HG03175 (cell line): ENCODE measurements around the gene SFT2D2.

Experiments
- ATAC-seq: cut with Tn5 transposase; IDR thresholded peaks from one replicate; pipeline ENCODE4 v1.9.1; 2021; ENCODE audit warnings: mild to moderate bottlenecking, moderate library complexity; ENCODE audit not compliant: unreplicated experiment

SFT2D2 gene

DNA sequence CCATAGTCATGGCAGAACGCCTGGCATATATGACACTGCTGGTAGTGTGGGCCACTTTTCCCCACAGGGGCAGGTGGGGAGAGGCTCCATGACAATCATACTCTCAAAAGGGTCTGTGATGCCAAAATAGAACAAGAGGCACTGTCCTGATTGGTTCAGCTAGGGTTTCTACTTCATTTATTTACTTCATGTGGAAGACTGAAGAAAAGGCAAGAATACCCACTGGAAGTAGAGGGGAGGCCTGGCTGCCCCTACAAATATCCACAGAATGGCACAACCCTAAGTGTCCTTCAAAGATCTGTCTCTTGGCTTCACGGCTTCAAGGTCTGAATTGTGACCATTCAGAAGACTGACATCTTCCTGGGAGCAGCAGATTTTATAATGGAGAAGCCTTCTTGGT, 4.5 kb upstream of the SFT2D2 start:
- ATAC-seq: no peak

DNA sequence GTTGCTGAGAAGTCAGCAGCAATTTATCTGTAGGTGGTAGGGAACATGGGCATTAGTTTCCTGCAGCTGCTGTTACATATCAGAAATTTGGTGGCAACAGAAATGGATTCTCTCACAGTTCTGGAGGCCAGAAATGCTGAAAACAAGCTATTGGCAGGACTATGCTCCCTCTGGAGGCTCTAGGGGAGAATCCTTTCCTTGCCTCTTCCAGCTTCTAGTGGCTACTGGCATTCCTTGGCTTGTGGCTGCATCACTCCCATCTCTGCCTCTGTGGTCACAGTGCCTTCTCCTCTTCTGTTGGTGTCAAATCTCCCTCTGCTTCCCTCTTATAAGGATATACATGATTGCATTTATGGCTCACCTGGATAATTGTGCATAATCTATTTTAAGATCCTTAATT, 2.5 kb upstream of the SFT2D2 start:
- no peak for ATAC-seq

DNA sequence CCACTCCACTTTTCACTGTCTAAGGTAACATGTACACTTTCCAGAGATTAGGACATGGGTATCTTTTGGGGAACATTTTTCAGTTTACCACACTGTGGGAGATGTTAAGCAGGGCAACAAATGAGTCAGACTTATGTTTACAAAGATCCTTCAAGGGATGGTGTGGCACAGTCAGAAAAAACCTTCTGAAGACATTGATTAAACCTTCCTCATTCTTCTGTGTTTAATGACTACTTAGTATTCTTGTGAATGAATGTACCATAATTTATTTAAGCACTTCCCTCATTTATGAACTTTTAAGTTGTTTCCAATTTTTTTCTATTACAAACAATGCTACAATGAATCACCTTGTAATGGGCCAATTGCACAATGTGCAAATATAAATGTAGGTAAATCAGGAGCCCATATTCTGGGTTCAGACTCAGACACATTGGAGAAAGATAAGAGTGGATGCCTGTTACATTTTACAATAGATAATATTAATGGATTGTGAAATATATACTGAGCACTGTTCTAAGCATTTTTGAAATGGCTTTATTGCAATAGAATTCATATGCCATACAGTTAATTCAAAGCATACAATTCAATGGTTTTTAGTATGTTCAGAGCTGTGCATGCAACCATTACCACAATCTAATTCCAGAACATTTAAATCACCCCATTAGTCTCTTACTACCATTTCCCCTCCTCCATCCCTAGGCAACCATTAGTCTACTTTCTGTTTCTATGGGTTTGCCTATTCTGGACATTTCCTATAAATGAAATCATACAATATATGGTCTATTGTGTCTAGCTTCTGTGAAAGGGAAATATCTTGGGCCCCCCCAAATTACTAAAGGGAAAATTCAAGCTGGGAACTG, 1.9 kb upstream of the SFT2D2 start:
- no peak for ATAC-seq

DNA sequence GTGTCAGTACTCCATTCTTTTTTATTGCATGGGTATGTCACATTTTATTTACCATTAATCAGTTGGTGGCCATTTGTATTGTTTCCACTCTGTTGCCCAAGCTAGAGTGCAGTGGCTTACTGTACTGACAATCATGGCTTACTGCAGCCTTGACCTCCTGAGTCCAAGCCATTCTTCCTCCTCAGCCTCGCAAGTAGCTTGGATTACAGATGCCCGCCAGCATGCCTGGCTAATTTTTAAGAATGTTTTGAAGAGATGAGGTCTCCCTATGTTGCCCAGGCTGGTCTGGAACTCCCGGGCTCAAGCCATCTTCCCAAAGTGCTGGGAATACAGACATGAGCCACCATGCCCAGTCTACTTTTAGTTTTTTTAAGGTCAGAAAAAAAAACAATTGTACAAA, 813 bp upstream of the SFT2D2 start:
- ATAC-seq: no peak

DNA sequence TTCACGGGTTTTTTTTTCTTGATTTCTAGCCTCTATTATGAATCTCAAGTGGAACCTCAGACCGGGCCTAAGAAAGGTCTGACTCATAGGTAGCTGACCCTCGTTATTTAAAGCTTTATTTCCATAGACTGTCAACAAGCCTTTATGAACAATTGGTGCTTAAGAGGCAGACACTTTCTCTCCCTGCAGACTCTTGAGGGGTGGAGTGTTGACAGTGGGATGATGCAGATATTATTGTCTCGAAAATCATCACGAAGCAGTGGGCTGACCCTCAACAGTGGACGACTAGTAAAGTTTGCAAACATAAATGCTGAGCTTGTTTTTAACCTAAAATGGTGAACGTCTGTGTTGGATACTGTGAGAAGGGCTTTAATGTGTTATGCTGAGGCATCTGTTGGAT, 1.8 kb downstream of the SFT2D2 start:
- ATAC-seq: no peak

DNA sequence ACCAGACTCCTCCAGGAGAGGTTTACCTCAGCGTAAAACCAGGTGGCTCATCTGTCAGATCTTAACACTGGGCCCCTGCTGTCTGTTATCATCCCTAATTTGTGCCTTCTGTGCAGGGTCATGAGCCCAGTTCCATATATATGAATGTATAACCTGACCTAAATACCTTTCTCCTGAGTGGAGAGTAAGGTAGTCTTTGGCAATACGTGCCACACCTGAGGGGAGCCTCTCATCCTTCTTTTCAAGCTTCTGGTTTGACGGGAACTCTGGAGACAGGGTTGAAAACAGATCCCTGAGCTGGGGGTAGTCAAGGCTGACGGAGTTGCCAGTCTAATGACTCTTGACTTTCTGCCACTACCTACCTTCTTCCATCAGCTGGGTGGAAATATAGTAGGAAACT, 4.1 kb downstream of the SFT2D2 start:
- no peak for ATAC-seq

DNA sequence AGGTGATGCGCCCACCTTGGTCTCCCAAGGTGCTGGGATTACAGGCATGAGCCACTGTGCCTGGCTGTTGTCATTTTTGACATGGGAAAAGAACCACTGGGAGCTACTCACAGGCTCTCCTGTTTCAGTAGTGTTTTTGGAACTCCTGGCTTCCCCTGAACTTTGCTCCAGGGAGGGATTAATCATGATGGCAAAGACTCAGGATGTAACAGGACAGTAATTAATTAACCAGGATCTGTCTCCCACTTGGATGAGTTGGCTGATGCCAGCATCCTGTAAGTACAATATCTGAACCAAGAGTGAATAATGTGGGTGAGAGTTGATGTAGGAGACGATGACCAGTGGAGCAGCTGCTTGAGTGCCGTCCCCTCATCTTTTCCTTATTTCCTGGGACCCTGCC, 4.9 kb downstream of the SFT2D2 start:
- no peak for ATAC-seq

DNA sequence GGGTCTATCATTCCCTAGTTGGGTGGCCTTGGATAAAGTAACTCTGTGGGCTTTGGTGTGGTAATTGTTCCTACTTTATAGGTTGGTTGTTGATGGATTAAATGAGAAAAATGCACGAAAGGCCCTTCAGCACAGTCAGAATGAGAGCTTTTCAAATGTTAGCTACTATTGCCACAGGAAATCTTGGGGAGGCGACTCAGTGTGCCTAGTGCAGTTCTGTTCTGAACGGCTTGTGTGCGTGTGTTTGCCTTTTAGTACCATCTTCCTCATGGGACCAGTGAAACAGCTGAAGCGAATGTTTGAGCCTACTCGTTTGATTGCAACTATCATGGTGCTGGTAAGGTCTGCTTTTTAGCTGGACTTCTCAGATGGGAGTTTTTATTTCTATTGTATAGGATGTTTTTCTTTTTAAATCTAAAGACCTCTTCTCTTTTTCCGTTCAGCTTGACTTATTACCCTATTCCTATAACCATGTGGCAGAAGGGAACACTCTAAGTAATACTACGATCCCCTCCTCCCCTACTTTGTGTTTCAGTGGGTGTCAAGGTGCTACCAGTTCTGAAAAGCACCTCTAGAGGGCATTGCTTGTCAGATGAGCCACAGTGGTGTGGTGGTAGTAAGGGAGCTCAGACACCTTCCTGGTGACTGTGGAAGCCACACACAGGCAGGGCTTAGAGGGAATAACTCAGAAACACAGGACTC, 9.2 kb downstream of the SFT2D2 start:
- ATAC-seq: peak; percentile 85

DNA sequence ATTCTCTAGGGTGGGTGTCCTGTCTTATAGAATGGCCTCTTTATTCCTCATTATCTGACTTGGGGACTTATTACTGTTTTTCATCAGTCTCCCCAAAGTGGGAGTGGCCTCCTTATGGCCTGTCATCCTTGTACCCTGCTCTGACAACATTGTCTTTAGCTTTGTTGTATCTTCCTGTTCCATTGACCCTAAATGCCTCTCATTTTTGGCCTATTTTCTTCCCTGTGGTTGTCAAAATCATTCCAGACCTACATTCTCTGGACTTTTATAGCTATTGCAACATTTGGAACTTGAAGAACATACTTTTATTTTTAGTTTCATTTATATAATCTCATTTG, 9.7 kb downstream of the SFT2D2 start:
- ATAC-seq: peak; percentile 15

DNA sequence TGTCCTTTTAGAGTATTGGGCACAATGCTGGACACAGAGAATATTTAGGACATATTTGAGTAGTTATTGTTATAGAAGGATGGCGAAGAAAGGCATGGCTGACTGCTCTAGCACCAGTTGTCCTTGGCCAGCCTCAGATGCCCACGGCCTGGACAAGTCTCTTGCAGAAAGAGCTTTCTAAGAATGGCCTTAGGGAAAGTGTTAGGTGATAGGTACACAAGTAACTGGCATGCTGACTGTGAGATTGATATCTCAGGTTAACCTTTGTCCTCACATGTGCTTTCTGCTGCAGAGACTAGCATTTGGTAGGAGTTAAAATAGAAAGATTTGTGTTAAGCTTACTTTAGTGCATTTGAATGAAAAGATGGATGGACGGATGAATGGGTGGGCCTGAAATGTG, 10.1 kb downstream of the SFT2D2 start:
- no peak for ATAC-seq

DNA sequence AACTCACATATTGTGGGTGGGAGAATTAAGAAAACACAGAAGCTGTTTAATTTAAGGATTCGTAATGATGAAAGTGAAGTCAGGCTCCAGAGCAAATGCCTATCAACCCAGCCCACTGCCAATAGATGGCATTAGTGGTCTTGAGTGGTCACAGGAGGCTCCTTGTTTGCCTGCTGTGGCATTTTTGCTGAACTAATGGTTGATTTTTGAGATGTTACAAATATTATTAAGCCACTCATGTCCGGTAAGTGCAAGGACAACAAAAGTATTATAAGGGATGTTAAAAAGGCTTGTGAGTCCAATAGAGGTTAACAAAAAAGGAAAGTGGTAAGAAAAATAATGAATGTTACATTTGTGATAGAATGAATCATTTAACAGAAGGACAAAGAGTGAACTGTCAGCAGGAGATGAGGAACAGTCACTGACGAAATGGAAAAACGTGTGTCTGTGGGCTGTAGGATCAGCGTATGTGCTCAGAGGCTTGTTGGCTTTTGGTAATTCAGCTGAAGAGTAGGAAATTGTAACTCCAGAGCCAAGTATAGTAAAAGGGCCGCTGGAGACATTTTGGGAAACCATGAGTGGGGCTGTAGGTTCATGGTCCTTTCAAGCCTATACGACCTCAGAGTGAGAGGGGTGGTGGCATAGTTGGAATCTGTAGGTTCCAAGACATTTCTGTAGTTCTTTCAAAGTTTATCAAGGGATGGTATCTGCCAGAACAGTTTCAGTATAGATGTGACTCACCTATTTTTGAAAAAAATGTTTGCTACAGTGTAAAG, 11.2 kb downstream of the SFT2D2 start:
- no peak for ATAC-seq

DNA sequence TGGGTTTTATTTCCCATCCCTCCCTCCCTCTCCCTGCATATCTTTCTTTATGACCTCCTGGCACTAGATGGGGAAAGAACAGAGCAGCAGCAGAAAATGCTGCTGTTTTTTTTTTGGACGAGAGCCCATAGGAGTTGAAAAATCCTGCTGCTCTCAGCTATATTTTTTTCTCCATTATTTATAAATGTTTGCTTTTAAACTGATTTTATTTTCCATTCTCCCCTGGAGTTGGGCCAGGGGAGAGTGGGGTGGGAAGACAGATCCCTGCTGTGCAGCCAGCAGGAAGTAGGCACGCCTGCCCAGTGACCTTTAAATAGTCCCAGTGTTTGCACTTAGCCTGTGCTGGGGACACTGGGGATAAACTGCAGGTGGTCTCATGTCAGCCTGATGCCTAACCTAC, 17.4 kb downstream of the SFT2D2 start:
- ATAC-seq: no peak

DNA sequence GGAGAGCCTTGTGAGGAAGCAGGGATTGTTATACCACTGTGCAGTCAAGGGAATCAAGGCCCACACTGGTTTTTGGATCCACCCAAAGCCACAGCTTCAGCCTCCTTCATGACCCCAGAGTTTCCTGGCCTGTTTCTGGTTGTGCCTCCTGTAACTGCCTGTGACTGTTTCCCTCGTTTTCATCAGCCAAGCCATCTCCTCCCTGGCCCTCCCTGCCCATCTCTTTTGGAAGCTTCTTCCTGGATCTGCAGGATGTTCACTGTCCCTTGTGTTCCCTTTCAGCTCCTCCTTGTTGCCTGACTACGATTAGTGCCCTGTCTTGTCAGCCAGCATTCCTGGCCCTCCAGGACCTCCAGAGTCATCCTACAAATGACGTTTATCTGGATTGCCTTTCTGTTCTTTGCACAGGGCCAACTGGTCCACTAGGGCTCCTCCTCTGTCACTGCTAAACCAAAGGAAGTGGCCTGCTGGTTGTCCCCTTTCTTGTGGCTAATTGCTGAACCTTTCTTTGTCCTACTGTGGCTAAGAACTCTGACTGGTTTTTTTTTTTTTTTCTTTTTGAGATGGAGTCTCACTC, 17.9 kb downstream of the SFT2D2 start:
- ATAC-seq: no peak

DNA sequence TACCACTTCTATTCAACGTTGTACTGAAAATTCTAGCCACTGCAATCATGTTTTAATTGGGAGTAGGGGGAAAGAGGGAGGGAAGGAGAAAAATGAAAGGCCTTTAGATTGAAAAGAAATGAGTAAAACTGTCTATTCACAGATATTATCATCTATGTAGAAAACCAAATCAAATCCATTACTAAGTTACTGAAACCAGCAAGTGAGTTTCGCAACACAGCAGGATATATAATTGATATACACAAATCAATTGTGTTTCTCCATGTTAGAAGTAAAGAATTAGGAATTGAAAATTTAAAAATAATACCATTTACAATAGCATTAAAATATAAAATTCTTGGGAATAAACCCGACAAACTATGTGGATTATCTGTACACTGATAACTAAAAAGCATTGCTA, 19.2 kb downstream of the SFT2D2 start:
- ATAC-seq: no peak

DNA sequence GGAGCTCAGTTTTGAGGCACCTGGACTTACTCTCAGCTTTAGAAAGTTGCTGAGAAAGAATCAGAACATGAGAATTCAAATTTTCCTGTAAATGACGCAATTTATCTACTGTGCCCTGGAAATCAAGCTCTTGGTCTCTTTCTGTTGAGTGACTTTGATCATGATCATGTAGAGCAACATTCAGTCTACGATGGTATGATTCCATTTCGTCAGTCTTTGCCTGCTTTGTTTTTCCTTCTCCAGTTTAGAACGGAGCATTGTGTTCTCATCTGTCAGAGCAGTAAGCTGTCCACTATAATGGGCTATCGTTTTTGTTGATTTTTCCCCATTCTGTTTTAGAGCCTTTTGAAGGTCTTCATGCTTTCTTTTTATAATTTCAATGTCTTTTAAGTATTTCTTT, 20.7 kb downstream of the SFT2D2 start:
- no peak for ATAC-seq

DNA sequence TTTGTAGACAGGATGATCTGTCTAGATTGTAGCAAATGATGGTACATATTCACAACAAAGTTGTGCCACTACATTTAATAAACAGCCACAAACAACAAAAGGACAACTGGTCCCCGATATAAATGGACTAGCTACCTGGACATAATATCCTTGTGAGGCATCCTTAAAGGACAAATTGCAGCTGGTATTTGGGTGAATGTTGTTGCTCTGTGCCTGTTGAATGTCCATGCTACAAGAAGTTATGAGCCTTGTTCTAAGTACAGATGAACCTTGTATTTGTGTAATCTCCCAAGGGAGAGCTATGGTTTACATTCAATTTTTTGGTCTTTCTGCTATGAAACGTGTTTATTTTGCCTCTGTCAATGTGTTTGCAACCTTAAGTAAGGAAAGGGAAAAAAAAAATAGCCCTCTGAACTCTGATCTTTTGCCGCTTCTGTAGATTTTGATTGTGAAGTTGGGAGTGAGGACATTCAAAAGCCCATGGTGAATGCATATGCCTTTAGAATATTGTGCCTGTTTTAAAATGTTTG, 26.5 kb downstream of the SFT2D2 start:
- no peak for ATAC-seq

DNA sequence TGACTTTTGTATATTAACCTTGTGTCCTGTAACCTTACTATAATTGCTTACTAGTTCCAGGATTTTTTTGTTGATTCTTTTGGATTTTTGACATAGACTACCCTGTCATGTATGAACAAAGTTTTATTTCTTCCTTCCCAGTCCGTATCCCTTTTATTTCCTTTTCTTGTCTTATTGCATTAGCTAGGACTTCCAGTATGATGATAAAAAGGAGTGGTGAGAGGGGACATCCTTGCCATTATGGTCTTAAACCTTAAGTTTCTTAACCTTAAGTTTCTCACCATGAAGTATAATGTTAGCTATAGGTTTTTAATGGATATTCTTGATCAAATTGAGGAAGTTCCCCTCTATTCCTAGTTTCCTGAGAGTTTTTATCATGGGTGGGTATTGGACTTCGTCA, 30.4 kb downstream of the SFT2D2 start:
- no peak for ATAC-seq

DNA sequence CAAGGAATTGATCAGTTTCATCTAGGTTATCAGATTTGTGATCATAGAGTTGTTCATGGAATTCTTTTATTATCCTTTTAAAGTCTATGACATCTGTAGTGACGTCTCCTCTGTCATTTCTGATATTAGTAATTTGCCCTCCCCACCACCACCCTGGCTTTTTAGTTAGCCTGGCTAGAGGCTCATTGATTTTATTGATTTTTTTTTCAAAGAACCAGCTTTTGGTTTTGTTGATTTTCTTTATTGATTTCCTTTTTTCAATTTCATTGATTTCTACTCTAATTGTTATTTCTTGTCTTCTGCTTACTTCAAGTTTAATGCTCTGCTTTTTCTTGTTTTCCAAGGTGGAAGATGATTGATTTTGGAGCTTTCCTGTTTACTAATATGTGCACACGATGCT, 31.6 kb downstream of the SFT2D2 start:
- ATAC-seq: no peak

DNA sequence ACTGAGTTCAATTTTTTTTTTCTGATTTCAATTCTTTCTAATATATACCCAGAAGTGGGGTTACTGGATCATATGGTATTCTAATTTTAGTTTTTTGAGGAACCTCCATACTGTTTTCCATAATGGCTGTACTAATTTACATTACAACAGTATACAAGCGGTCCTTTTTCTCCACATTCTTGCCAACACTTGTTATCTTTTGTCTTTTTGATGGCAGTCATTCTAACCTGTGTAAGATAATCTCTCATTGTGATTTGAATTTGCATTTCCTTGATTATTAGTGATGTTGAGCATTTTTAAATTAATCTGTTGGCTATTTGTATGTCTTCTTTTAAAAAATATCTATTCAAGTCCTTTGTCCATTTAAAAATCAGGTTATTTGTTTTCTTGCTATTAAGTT, 33.8 kb downstream of the SFT2D2 start:
- ATAC-seq: no peak

DNA sequence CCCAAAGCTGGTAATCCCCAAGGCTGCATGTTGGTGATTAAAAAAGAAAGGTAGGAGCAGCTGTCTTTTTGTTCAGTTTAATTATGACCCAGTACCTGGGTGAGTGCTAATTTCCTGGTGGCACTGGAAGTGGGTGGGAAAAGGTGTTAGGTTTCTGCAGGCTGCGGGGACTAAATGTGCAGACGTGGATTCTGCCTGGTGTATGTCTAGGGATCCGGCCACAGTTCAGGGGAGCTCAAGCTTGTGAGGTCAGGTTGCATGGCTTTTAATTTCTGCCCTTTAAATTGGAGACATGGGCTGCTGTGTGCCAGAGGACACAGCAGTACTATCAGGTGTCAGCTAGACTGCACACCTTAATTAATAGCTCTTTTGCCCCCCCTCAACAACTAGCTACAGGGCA, 34.6 kb downstream of the SFT2D2 start:
- ATAC-seq: no peak

DNA sequence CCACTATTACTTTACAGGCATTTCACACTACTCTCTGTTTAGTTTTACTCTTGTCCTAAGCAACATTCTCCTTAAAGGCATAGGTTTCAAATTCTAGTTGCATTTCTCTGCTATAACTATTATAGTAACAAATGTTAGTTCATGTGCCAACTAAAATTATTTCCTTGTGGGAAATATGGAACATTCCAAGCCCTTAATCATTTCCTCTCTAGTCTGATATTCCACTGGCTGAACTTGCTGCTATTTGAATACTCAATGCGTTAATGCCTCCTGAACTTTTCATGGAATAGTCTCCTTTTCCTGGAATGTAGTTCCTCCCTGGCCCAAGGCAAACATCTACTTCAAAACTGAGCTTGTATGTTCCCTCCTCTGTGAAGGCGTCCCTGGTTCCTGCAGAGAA, 35.6 kb downstream of the SFT2D2 start:
- no peak for ATAC-seq
